Mesenteric fat pad (tissue), 1 donor: Measurements from ENCODE around the gene PIGL. TPM values are rescaled to one million over a fixed set of nuclear protein-coding genes. Genes with fewer than 3 reads are reported as not detected.
"Not testable (repeated sequence)": the region's sequence is repeated elsewhere in the genome, so short reads cannot be mapped to it uniquely, and the experiment has no call there.

ENCODE experiments used
- DNase-seq: peaks from one replicate; pipeline ENCODE4 v3.0.0-alpha.2; 2020; ENCODE audit warnings: low spot score
- long read RNA-seq: library from polyadenylated mRNA; unstranded; transcript quantifications from one replicate; pipeline ENCODE4 v2.0.0, GENCODE V29; 2020
- total RNA-seq: library from RNA; stranded (reverse); fragmentation: NEBNext Ultra II Directional; extraction: Animal tissue kit (Norgen Biotek cat#: 25700); gene quantifications from one replicate; pipeline ENCODE4 v1.2.1, GENCODE V29; 2021
- donor health status: DM: yes; HTN: yes; CAD: no.

PIGL gene
- total RNA-seq = 42.9 TPM
- long read RNA-seq, transcript PIGL-201 (7 exons, 1,137 nt) = major isoform, 9 of 29 reads
- long read RNA-seq, partial matches to known transcripts = 2 of 29 reads
- long read RNA-seq, other reads (novel, unspliced or antisense) = 16 of 29 reads

- DNase-seq = peak; percentile 91
Measured at GRCh38 chr17:16217002-16217635, at the start of gene PIGL. Gene PIGL (plus strand): TSS chr17:16217210. CDS start chr17:16217227, 17 bp downstream.

DNA sequence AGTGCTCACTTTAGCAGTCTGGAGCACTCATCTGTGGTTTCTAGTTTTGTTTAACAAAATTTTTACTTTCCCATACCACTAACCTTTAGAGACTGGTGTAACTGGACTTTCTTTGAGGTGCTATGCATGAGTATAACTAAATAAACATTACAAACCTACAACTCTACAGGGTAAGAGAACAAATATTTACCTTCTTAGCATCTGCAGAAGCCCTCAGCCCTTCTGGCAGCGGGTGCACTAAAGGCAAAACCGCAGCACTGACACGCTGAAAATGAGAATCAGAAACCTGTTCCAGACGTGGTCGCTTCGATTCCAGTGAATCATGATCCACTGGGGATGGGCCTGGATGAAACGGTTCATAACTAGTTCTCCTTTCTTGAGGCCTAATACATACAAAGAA is 45.4 kb upstream of the PIGL start:
- no peak for DNase-seq

GRCh38 chr17:16178836-16179235 is 38.2 kb upstream of the PIGL start:
- no peak for DNase-seq

GRCh38 chr17:16181581-16181980 is 35.4 kb upstream of the PIGL start:
- no peak for DNase-seq

DNA sequence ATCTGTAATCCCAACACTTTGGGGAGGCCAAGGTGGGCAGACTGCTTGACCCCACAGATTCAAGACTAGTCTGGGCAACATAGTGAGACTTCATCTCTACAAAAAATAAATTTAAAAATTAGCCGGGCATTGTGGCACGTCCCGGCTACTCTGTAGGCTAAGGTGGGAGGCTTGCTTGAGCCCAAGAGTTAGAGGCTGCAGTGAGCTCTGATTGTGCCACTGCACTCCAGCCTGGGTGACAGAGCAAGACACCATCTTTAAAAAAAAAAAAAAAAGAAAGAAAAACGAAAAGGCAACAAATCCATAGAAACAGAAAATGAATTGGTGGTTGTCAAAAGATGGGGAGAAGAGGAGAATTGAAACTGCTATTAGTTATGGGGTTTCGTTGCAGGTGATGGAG is 29.4 kb upstream of the PIGL start:
- DNase-seq = no peak

GRCh38 chr17:16189791-16190348 is 27.1 kb upstream of the PIGL start:
- DNase-seq = no peak

DNA sequence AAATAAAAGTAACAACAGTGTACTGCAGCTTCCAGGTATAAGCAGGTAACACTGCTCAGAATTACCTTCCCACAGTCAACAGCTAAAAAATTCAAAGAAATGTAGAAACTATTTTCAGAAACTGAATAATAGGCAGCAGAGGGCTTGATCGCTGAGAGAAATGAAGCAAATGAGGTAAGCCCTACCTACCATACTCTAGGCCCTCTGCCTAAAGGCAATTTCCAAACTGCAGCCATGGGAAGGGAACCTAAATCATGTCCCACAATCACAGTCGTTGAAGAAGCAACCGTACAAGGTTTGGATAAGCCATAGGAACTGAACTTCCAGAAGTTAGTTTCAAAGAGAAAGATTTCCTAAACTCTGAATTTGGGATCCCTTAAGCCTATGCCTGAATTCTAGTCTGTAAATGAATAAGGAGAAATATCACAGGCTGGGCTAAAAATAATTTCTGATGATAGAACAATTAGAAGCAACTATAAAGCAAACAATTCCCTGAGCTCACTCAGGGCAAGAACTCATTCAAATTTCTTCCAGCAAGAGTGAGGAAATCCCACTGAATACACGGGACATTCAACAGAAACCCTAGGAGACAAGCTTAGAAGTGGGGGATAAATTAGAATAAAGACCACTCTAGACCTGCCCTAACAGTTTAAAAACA is 26.2 kb upstream of the PIGL start:
- DNase-seq = no peak

GRCh38 chr17:16191604-16192003 is 25.4 kb upstream of the PIGL start:
- no peak for DNase-seq

DNA sequence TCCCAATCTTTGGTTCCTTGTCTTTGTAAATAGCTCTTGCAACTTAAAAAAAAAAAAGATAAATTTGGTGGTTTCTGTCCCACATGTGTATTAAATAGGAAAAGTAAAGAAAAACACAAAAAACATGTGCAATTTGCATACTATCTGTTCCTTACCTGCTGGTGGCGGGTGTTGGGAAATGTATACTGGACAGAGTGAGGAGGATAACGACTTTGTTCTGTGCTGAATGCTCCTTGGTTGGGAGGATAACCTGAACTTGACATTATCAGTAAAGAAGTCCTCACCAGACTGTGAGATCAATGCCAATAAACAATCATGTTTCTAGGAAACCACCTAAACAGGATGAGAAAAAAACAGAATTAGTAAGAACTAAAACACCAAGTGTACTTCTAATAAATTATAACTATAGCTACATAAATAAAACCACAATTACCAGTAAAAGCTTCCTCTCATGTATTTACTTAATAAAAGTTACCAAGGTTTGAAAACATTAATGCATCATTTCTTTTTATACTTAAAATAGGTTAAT is 22.6 kb upstream of the PIGL start:
- DNase-seq = not testable (repeated sequence)

DNA sequence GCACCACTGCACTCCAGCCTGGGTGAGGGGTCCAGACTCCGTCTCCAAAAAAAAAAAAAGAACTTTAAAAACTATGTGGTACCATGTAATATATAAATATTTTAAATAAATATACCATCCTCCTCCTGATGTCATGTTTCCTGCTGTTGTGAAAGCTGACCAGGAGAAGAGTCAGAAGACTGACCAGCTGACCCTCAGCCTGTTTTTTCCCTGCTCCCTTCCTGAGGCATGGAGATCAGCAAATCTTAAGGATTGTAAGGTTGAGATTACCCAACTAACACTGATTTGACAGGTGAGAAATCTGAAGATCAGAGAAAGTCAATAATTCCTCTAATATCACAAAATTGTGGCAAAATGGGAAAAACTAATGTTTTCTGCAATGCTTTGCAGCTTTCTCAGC is 19.7 kb upstream of the PIGL start:
- no peak for DNase-seq

GRCh38 chr17:16199093-16199492 is 17.9 kb upstream of the PIGL start:
- DNase-seq = no peak

DNA sequence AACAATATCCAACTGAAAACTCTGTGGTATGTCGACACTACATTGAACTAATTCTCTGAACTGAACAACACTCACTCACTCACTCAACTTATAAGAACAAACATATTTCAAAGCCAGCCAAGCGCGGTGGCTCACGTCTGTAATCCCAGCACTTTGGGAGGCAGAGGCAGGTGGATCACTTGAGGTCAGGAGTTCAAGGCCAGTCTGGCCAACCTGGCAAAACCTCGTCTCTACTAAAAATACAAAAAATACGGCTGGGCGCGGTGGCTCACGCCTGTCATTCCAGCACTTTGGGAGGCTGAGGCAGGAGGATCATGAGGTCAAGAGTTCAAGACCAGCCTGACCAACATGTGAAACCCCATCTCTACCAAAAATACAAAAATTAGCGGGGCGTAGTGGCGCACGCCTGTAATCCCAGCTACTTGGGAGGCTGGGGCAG is 15.3 kb upstream of the PIGL start:
- not testable (repeated sequence) for DNase-seq

- not testable (repeated sequence) for DNase-seq
Measured at GRCh38 chr17:16202554-16203500, 14.2 kb upstream of the PIGL start.

GRCh38 chr17:16204763-16205162 is 12.2 kb upstream of the PIGL start:
- DNase-seq = not testable (repeated sequence)

DNA sequence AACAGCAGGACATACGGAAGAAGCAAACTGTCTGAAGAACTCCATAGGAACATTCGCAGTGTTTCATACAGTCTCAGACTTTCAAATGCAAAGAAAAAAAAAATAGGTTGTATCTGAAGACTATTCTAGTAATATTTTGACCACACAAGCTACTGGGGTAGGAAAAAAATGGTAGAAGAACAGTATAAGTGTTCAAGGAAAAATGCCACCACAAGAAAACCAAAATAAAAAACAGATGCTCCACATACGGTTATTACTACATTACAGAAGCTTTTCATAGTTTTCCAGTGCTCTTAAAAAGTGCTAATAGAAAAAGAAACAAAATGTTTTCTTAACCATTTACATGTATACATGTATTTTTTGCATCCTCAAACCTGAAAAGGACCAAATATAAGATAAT is 5.4 kb upstream of the PIGL start:
- DNase-seq = no peak

GRCh38 chr17:16212793-16213192 is 4.2 kb upstream of the PIGL start:
- DNase-seq = peak; percentile 20

DNA sequence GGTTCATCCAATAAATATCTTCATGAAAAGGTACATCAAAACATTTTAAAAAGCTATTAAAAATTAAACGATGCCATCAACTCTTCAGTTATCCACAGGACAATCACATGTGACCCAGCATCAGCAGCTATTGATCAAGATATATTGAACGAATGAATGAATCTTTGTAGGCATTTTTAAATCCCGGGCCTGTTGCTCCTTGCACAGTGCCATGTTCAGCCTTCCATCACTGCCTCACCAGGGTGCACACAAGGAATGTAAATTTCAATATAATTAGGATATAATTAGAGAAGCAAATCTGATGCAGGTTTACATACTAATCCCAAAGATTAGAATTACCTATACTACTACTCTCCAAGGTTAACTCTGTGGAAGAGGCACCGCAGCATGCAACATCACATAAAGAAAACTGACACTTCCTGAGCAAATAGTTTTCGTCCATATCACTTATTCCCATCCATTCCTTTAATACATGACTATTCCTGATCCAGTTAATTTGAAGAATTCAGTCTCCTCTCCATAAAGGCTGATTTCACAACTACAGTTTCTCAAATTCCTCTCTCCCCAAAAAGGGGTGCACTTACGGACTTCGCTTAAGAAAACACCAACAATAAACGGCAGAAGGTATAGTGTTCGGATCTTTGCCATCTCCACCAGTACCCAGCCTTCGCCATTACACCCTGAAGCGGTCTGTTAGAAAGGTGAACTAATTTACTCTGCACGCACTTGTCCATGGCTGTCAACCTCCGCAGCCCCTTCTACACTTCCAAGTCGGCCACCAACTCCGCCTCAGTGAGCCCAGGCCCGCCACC is 2.6 kb upstream of the PIGL start:
- DNase-seq = no peak

- peak; percentile 92 for DNase-seq
Measured at GRCh38 chr17:16215002-16215272, 2.1 kb upstream of the PIGL start.

GRCh38 chr17:16215273-16215964 is 1.6 kb upstream of the PIGL start, which contains the start of gene NCOR1:
Gene NCOR1 (minus strand): TSS chr17:16215534. CDS start chr17:16194569, 20,965 bp downstream.
- peak; percentile 99 for DNase-seq

DNA sequence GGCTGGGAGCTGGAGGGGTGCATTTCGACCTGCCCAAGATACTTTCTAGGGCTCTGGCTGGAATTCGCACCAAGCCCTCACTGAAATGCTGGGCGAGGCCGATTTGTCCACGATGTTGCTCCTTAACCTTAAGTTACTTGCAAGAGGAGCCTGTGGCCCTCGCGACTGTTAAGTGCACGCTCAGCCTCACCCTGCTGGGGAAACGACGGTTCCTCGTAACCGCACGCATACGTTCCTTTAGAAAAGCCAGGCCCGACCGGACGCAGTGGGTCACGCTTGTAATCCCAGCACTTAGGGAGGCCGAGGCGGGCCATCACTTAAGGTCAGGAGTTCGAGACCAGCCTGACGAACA is 1.1 kb upstream of the PIGL start:
- DNase-seq = peak; percentile 90
